ENCODE measurements around the gene PUS7L. TPM values are rescaled to one million over a fixed set of nuclear protein-coding genes. Genes with fewer than 3 reads are reported as not detected.
A peak's percentile ranks its signal among the peaks of the same experiment; 100 is the strongest.
"Not testable (repeated sequence)": the region's sequence is repeated elsewhere in the genome, so short reads cannot be mapped to it uniquely, and the experiment has no call there.

The PUS7L gene, protein sequence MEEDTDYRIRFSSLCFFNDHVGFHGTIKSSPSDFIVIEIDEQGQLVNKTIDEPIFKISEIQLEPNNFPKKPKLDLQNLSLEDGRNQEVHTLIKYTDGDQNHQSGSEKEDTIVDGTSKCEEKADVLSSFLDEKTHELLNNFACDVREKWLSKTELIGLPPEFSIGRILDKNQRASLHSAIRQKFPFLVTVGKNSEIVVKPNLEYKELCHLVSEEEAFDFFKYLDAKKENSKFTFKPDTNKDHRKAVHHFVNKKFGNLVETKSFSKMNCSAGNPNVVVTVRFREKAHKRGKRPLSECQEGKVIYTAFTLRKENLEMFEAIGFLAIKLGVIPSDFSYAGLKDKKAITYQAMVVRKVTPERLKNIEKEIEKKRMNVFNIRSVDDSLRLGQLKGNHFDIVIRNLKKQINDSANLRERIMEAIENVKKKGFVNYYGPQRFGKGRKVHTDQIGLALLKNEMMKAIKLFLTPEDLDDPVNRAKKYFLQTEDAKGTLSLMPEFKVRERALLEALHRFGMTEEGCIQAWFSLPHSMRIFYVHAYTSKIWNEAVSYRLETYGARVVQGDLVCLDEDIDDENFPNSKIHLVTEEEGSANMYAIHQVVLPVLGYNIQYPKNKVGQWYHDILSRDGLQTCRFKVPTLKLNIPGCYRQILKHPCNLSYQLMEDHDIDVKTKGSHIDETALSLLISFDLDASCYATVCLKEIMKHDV
- total RNA-seq (2014; rRNA removed; shearing (Covaris generic)) = 22.0 and 22.9 TPM in 2 replicates

- peak; percentile 97 for DNase-seq (ENCODE audit: low read depth)
These were observed at the start of gene PUS7L, which contains the start of gene IRAK4 for GRCh38 chr12:43758728-43759563. Gene PUS7L (minus strand): TSS chr12:43758790. CDS start chr12:43755245, 3,545 bp downstream. Gene IRAK4 (plus strand): TSS chr12:43758951. CDS start chr12:43768112, 9,161 bp downstream.

DNA sequence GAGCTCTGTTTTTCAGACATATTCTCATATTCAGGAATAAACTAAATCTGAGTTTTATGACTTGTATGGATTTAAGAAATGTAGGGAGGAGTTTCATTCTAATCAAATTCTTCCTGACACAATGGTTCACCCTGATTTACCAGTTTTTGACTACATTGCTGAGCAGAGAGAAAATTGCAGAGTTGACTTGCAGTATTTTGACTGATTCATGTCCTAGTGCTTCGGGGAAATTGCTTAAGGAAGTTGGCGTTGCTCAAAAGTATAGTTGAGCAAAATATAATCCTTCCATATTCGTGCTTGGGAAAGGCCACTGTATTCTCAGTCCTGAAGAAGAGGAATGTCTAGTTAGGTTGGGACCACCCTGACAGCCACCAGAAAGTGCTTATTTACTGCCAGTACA is 48.8 kb upstream of the PUS7L start:
- no peak for DNase-seq (ENCODE audit: low read depth)

GRCh38 chr12:43806737-43807072 is 48.1 kb upstream of the PUS7L start:
- no peak for DNase-seq (ENCODE audit: low read depth)

- DNase-seq (ENCODE audit: low read depth) = peak; percentile 92
These were observed 47.5 kb upstream of the PUS7L start, which contains the start of gene TWF1 for GRCh38 chr12:43805860-43806736. Gene TWF1 (minus strand): TSS chr12:43806317. CDS start chr12:43806245, 72 bp downstream.

- DNase-seq (ENCODE audit: low read depth) = peak; percentile 2
These were observed 46.7 kb upstream of the PUS7L start for GRCh38 chr12:43805149-43805859.

GRCh38 chr12:43797561-43798217 is 39.1 kb upstream of the PUS7L start:
- DNase-seq (ENCODE audit: low read depth) = no peak

GRCh38 chr12:43795716-43796280 is 37.2 kb upstream of the PUS7L start:
- DNase-seq (ENCODE audit: low read depth) = no peak

- DNase-seq (ENCODE audit: low read depth) = peak; percentile 28
These were observed 31.4 kb upstream of the PUS7L start for GRCh38 chr12:43789941-43790340.

- no peak for DNase-seq (ENCODE audit: low read depth)
These were observed 28.5 kb upstream of the PUS7L start for GRCh38 chr12:43786899-43787693.

DNA sequence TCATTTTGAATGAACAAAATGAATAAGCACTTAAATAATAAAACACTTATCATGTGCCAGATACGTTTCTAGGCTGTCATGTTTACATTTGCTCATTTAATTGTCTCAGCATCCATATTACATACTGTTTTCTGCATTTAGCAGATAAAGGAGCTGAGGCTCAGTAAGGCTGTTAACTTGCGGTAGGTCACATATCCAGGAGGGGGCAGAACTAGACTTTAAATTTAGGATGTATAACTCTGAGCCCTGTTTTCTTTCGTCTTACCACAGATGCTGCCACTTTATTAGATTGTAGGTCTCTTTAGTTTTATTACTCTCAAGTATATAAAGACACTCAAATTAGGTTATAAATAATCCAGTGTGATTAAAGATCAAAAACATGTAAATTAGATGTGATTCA is 17.9 kb upstream of the PUS7L start:
- DNase-seq (ENCODE audit: low read depth) = no peak

GRCh38 chr12:43766291-43766690 is 7.7 kb upstream of the PUS7L start:
- no peak for DNase-seq (ENCODE audit: low read depth)

- no peak for DNase-seq (ENCODE audit: low read depth)
These were observed 5.9 kb upstream of the PUS7L start for GRCh38 chr12:43764528-43764927.

DNA sequence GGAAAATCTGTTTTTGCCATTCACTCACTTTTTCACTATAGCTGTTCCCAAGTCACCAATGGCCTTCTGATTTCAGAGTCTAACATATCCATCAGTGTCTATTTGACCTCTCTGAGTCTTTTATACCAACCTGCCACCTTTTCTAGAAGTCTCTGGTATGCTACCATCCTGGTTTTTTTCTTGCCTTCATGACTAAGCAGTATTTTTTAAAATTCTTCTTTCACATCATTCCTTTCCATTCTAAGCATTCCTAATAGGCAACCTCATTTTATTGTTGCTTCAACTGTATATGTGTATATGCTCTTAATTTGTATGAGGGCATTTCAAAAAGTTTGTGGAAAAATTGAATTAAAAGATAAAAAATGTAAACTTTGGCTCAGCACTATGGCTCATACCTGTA is 5.2 kb upstream of the PUS7L start:
- DNase-seq (ENCODE audit: low read depth) = no peak

DNA sequence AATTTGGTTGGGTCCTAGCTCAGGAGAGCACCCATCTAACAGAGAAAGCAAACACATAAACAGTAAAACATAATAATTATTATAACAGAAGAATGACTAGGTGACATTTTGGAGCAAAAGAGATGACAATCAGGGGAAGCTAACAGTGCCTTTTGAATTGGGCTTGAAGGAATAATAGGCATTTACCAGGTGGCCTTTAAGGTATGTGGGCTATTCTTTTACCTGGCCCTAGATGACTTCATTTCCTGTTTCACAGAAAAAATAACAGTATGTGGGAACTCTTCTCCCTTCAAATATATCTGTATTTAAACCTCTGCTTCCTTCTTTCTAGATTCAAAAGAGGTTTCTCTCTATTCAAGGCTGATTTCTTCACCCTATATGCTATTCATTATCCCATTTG is 4.0 kb upstream of the PUS7L start:
- DNase-seq (ENCODE audit: low read depth) = no peak

GRCh38 chr12:43761500-43761899 is 2.9 kb upstream of the PUS7L start:
- DNase-seq (ENCODE audit: low read depth) = no peak

GRCh38 chr12:43760396-43760795 is 1.8 kb upstream of the PUS7L start:
- DNase-seq (ENCODE audit: low read depth) = no peak

- peak; percentile 41 for DNase-seq (ENCODE audit: low read depth)
These were observed 303 bp downstream of the PUS7L start for GRCh38 chr12:43758247-43758727.

DNA sequence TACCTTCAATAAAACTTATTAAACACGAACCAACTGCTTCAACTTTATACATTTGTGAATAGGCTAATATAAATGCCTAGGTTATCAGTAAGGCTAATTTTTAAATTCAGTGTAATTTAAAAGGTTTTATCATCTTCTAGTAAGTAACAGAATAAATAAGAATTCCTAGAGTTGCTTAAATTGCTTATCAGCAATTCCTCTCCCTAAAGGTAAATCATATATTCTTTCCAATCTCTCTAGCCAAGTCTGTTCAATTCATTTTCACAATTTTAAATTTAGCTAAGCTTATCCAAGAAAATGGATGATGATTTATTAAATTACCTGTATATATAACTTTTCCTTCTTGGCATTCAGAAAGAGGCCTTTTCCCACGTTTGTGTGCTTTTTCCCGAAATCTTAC is 4.6 kb downstream of the PUS7L start:
- no peak for DNase-seq (ENCODE audit: low read depth)

DNA sequence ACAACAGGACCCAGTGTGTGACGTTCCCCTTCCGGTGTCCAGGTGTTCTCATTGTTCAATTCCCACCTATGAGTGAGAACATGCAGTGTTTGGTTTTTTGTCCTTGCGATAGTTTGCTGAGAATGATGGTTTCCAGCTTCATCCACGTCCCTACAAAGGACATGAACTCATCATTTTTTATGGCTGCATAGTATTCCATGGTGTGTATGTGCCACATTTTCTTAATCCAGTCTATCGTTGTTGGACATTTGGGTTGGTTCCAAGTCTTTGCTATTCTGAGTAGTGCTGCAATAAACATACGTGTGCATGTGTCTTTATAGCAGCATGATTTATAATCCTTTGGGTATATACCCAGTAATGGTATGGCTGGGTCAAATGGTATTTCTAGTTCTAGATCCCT is 7.2 kb downstream of the PUS7L start:
- not testable (repeated sequence) for DNase-seq (ENCODE audit: low read depth)
